Neural cell (in vitro differentiated cells): Measurements from ENCODE around the gene TSEN15. TPM values are rescaled to one million over a fixed set of nuclear protein-coding genes. Genes with fewer than 3 reads are reported as not detected.

Experiments
- H2AFZ ChIP-seq: fragments of 200-600, 300-800 bp; sonication (generic), shearing (Covaris generic); 2 replicates; pipeline ENCODE4 v1.6.0; 2014; ENCODE audit warnings: low read depth, mild to moderate bottlenecking, antibody characterized with exemption, low read length, moderate library complexity
- H3F3A ChIP-seq: fragments of 200-600 bp; shearing (Covaris generic); 2 replicates; pipeline ENCODE4 v1.6.1; 2016; ENCODE audit warnings: mild to moderate bottlenecking, moderate library complexity, mixed read lengths, antibody characterized with exemption, low read length; ENCODE audit not compliant: insufficient read depth, poor library complexity, severe bottlenecking
- H3K27ac ChIP-seq: fragments of 200-600, 300-800 bp; sonication (generic), shearing (Covaris generic); 2 replicates; pipeline ENCODE4 v1.5.1; 2014; ENCODE audit warnings: mild to moderate bottlenecking, low read length, moderate library complexity
- H3K27me3 ChIP-seq: fragments of 300-800, 200-600 bp; sonication (generic), shearing (Covaris generic); 2 replicates; pipeline ENCODE4 v1.6.0; 2014; ENCODE audit warnings: mild to moderate bottlenecking, low read depth, low read length, moderate library complexity; ENCODE audit not compliant: insufficient read depth
- H3K36me3 ChIP-seq: fragments of 300-800, 200-600 bp; sonication (generic), shearing (Covaris generic); 2 replicates; pipeline ENCODE4 v1.5.1; 2014; ENCODE audit warnings: mild to moderate bottlenecking, antibody characterized with exemption, low read length, moderate library complexity; ENCODE audit not compliant: insufficient read depth
- H3K4me2 ChIP-seq: fragments of 300-800, 200-600 bp; sonication (generic), shearing (Covaris generic); 2 replicates; pipeline ENCODE4 v1.6.0; 2014; ENCODE audit warnings: mild to moderate bottlenecking, low read length
- H3K4me3 ChIP-seq: fragments of 300-800, 200-600 bp; sonication (generic), shearing (Covaris generic); 2 replicates; pipeline ENCODE4 v1.5.1; 2014; ENCODE audit warnings: mild to moderate bottlenecking, low read length, moderate library complexity
- H3K79me2 ChIP-seq: fragments of 200-600 bp; shearing (Covaris generic); replicated peaks from 2 replicates; pipeline ENCODE4 v1.6.0; 2014; ENCODE audit warnings: mild to moderate bottlenecking, low read length, moderate library complexity; ENCODE audit not compliant: insufficient read depth
- H3K9ac ChIP-seq: fragments of 300-800, 200-600 bp; sonication (generic), shearing (Covaris generic); 2 replicates; pipeline ENCODE4 v1.6.1; 2016; ENCODE audit warnings: mild to moderate bottlenecking, low read length, mixed read lengths
- H3K9me2 ChIP-seq: fragments of 200-600 bp; shearing (Covaris generic); 2 replicates; pipeline ENCODE4 v1.6.1; 2016; ENCODE audit warnings: mild to moderate bottlenecking, low read length, mixed read lengths; ENCODE audit not compliant: insufficient read depth
- H3K9me3 ChIP-seq: fragments of 200-600, 300-800 bp; sonication (generic), shearing (Covaris generic); 2 replicates; pipeline ENCODE4 v1.6.1; 2016; ENCODE audit warnings: mild to moderate bottlenecking, mixed run types, low read length, moderate library complexity, mixed read lengths
- H4K20me1 ChIP-seq: fragments of 200-600 bp; shearing (Covaris generic); 2 replicates; pipeline ENCODE4 v1.6.1; 2016; ENCODE audit warnings: mild to moderate bottlenecking, mixed run types; ENCODE audit not compliant: insufficient read depth
- EP300 ChIP-seq: fragments of 450-650 bp; conservative IDR thresholded peaks from 2 replicates; pipeline ENCODE4 v1.6.1; 2014; ENCODE audit warnings: antibody characterized with exemption, mild to moderate bottlenecking, moderate library complexity; ENCODE audit not compliant: poor library complexity, severe bottlenecking
- EZH2 ChIP-seq: fragments of 200-600, 300-800 bp; shearing (Covaris generic), sonication (generic); IDR thresholded peaks from 2 replicates; pipeline ENCODE4 v1.6.1; 2014; ENCODE audit warnings: antibody characterized with exemption, low read length, borderline replicate concordance, mild to moderate bottlenecking; ENCODE audit not compliant: insufficient read depth, poor library complexity, severe bottlenecking
- MXI1 ChIP-seq: fragments of 450-650 bp; conservative IDR thresholded peaks from 2 replicates; pipeline ENCODE4 v1.6.1; 2014; ENCODE audit warnings: antibody characterized with exemption, mild to moderate bottlenecking; ENCODE audit not compliant: poor library complexity, severe bottlenecking
- POLR2AphosphoS5 ChIP-seq: IDR thresholded peaks from 2 replicates; pipeline ENCODE4 v1.6.1; 2012
- RAD21 ChIP-seq: fragments of 450-650 bp; conservative IDR thresholded peaks from 2 replicates; pipeline ENCODE4 v1.6.1; 2014; ENCODE audit warnings: antibody characterized with exemption, mild to moderate bottlenecking, moderate library complexity
- SMC3 ChIP-seq: fragments of 450-650 bp; conservative IDR thresholded peaks from 2 replicates; pipeline ENCODE4 v1.6.1; 2014; ENCODE audit warnings: antibody characterized with exemption, mild to moderate bottlenecking, moderate library complexity; ENCODE audit not compliant: poor library complexity
- TAF1 ChIP-seq: IDR thresholded peaks from 2 replicates; pipeline ENCODE4 v1.6.1; 2012; ENCODE audit warnings: low read depth
- polyA plus RNA-seq: library from polyadenylated mRNA; depleted of rRNA; stranded (reverse); fragments of >200 nt; gene quantifications from 2 replicates; pipeline ENCODE4 v1.2.3, GENCODE V29; 2014
- TF ChIP-seq, protein P1 (sequence below): fragments of 450-650 bp; IDR thresholded peaks from 2 replicates; pipeline ENCODE4 v1.5.1; 2014; ENCODE audit warnings: antibody characterized with exemption, mild to moderate bottlenecking, moderate library complexity; ENCODE audit not compliant: poor library complexity, severe bottlenecking
- TF ChIP-seq, protein P2 (sequence below): IDR thresholded peaks from 2 replicates; pipeline ENCODE4 v1.6.1; 2012; ENCODE audit warnings: borderline replicate concordance

TSEN15 gene
- polyA plus RNA-seq, 1 donor from 2014 or later, result 56.9 TPM

DNA sequence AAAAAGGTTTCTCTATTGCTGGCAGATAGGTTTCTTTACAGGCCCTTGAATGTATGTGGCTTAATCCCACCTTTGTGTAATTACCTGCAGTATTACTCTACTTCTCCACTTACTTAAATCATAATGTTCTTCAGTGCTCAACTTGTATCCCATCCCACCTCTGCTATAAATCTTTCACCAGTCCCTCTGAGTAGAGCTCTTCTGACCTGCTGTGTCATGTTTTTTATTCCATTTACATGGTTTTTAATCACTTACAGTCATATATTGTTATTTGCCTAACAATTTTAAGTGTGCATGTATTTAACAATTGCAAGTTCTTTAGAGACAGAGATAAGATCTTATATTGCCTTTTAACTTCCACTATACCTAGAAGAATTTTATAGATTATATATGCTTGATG, 2.4 kb downstream of the TSEN15 start:
- H3K9me2 ChIP-seq, result no peaks in the 10 kb centered on the region
- H3K79me2 ChIP-seq, result no peaks in the 10 kb centered on the region
- no peaks in the 10 kb centered on the region for H4K20me1 ChIP-seq
- H3K4me3 ChIP-seq, result no peak overlapping the region
- no peaks in the 10 kb centered on the region for H3F3A ChIP-seq
- H3K27ac ChIP-seq, result no peak overlapping the region
- no peak overlapping the region for H3K4me2 ChIP-seq
- TF ChIP-seq MXI1 (no peak), SMC3 (no peak), POLR2AphosphoS5 (no peak), RAD21 (no peak), TAF1 (no peak), EZH2 (no peak), EP300 (no peak)
- TF ChIP-seq, protein P1, sequence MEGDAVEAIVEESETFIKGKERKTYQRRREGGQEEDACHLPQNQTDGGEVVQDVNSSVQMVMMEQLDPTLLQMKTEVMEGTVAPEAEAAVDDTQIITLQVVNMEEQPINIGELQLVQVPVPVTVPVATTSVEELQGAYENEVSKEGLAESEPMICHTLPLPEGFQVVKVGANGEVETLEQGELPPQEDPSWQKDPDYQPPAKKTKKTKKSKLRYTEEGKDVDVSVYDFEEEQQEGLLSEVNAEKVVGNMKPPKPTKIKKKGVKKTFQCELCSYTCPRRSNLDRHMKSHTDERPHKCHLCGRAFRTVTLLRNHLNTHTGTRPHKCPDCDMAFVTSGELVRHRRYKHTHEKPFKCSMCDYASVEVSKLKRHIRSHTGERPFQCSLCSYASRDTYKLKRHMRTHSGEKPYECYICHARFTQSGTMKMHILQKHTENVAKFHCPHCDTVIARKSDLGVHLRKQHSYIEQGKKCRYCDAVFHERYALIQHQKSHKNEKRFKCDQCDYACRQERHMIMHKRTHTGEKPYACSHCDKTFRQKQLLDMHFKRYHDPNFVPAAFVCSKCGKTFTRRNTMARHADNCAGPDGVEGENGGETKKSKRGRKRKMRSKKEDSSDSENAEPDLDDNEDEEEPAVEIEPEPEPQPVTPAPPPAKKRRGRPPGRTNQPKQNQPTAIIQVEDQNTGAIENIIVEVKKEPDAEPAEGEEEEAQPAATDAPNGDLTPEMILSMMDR, result no peak
- TF ChIP-seq, protein P2, sequence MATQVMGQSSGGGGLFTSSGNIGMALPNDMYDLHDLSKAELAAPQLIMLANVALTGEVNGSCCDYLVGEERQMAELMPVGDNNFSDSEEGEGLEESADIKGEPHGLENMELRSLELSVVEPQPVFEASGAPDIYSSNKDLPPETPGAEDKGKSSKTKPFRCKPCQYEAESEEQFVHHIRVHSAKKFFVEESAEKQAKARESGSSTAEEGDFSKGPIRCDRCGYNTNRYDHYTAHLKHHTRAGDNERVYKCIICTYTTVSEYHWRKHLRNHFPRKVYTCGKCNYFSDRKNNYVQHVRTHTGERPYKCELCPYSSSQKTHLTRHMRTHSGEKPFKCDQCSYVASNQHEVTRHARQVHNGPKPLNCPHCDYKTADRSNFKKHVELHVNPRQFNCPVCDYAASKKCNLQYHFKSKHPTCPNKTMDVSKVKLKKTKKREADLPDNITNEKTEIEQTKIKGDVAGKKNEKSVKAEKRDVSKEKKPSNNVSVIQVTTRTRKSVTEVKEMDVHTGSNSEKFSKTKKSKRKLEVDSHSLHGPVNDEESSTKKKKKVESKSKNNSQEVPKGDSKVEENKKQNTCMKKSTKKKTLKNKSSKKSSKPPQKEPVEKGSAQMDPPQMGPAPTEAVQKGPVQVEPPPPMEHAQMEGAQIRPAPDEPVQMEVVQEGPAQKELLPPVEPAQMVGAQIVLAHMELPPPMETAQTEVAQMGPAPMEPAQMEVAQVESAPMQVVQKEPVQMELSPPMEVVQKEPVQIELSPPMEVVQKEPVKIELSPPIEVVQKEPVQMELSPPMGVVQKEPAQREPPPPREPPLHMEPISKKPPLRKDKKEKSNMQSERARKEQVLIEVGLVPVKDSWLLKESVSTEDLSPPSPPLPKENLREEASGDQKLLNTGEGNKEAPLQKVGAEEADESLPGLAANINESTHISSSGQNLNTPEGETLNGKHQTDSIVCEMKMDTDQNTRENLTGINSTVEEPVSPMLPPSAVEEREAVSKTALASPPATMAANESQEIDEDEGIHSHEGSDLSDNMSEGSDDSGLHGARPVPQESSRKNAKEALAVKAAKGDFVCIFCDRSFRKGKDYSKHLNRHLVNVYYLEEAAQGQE, result no peak
- H3K9me3 ChIP-seq, result no peaks in the 10 kb centered on the region
- no peak overlapping the region for H3K9ac ChIP-seq
- H2AFZ ChIP-seq, result no peak overlapping the region
- no peaks in the 10 kb centered on the region for H3K27me3 ChIP-seq
- no peaks in the 10 kb centered on the region for H3K36me3 ChIP-seq

DNA sequence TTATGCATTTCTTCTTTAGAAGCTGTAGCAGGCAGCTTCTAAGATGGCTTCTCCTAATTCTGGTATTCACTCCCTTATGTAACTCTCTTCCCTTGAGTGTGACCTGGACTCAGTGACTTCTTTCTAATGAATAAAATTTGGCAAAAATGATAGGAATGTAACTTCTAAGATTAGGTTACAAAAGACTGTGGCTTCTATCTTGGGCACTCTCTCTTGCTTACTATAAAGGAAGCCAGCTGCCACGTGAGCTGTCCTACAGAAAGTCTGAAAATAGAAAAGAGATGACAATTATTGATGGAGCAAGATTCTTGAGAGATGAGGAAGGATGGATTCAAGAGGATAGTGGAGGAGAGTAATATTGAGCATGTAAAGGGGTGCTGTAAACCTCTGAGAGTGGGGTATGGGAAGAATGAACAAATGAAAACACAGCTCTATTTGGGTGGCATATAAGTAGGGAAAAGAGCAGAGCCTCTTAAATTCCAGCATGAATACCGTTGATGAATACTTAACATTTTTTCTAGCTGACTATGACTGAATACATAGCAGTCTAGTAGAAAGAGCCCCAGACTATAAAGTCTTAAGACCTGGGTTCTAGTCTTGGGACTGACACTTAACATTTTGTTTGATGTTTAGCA, 5.5 kb downstream of the TSEN15 start:
- Histone ChIP-seq H3K9me3 (no peaks in the 10 kb centered on the region), H3K27ac (no peak overlapping the region), H3K9me2 (no peaks in the 10 kb centered on the region), H3K4me2 (no peak overlapping the region), H3K27me3 (no peaks in the 10 kb centered on the region), H4K20me1 (no peaks in the 10 kb centered on the region), H3F3A (no peaks in the 10 kb centered on the region), H2AFZ (no peak overlapping the region), H3K9ac (no peak overlapping the region), H3K36me3 (no peaks in the 10 kb centered on the region), H3K4me3 (no peak overlapping the region), H3K79me2 (no peaks in the 10 kb centered on the region)
- no peak for TF ChIP-seq EZH2
- no peak for TF ChIP-seq EP300

DNA sequence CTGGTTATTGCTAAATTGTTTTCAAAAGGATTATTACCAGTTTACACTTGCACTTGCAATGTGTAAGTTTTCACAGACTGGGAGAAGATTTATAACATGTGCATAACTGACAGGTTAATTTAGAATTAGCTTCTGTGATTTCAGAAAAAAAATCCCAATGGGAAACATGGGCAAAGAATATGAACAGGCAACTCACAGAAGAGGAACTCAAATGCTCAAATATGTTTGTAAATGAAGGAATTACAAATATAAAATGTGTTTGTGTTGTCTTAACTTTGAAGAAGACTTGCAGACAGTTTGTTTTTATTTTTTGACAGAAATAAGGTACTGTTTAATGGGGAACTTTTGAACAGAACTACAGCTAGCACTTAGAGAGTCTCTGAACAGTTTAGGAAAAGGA, 8.4 kb downstream of the TSEN15 start:
- Histone ChIP-seq H2AFZ (no peak overlapping the region), H3K9me3 (no peaks in the 10 kb centered on the region), H3K27ac (no peak overlapping the region), H3K27me3 (no peaks in the 10 kb centered on the region), H3K9ac (no peak overlapping the region), H3K79me2 (no peaks in the 10 kb centered on the region), H3K4me3 (no peak overlapping the region), H3K4me2 (no peak overlapping the region), H3F3A (no peaks in the 10 kb centered on the region), H3K36me3 (no peaks in the 10 kb centered on the region), H3K9me2 (no peaks in the 10 kb centered on the region), H4K20me1 (no peaks in the 10 kb centered on the region)
- no peak for TF ChIP-seq EZH2
- no peak for TF ChIP-seq EP300
- TF ChIP-seq, protein P1, result no peak
- no peak for TF ChIP-seq TAF1
- TF ChIP-seq MXI1, result no peak
- no peak for TF ChIP-seq SMC3
- no peak for TF ChIP-seq POLR2AphosphoS5
- no peak for TF ChIP-seq RAD21
- TF ChIP-seq, protein P2, result no peak
